SK-N-MC (cell line): ENCODE results near the gene KRTAP10-9.

Experiments used
- EZH2 ChIP-seq: fragments of 200-600 bp; sonication (generic); IDR thresholded peaks from one replicate; pipeline ENCODE4 v1.6.1; 2017; ENCODE audit warnings: antibody characterized with exemption
- FOXP2 ChIP-seq: optimal IDR thresholded peaks from 2 replicates; pipeline ENCODE3; 2011; ENCODE audit warnings: mild to moderate bottlenecking, moderate library complexity; ENCODE audit not compliant: insufficient read depth; ENCODE audit errors: extremely low read length, control extremely low read depth
- POLR2AphosphoS5 ChIP-seq: IDR thresholded peaks from 2 replicates; pipeline ENCODE4 v1.6.1; 2012; ENCODE audit warnings: mild to moderate bottlenecking, low read depth, low read length, borderline replicate concordance

- TF ChIP-seq POLR2AphosphoS5 (no peak), EZH2 (no peak), FOXP2 (no peak)
These were observed 36.6 kb upstream of the KRTAP10-9 start for GRCh38 chr21:44590311-44590721.
